Smooth muscle cell (in vitro differentiated cells): ENCODE results near the gene ERG. TPM values are rescaled to one million over a fixed set of nuclear protein-coding genes. Genes with fewer than 3 reads are reported as not detected.

ENCODE experiments used
- DNase-seq: peaks from one replicate; lab custom pipeline; 2025; ENCODE audit not compliant: unreplicated experiment; lab: John Stamatoyannopoulos, UW
- H2AFZ ChIP-seq: fragments of 200-600 bp; sonication (generic); 2 replicates; pipeline ENCODE4 v1.6.0; 2016; ENCODE audit warnings: antibody characterized with exemption, low read depth, mild to moderate bottlenecking
- H3F3A ChIP-seq: fragments of 200-600 bp; sonication (generic); 2 replicates; pipeline ENCODE4 v1.6.0; 2017; ENCODE audit warnings: antibody characterized with exemption, low read depth
- H3K27ac ChIP-seq: fragments of 200-600 bp; sonication (generic); 2 replicates; pipeline ENCODE4 v1.5.1; 2016; ENCODE audit warnings: low read depth, mild to moderate bottlenecking
- H3K27me3 ChIP-seq: fragments of 200-600 bp; sonication (generic); 2 replicates; pipeline ENCODE4 v1.6.1; 2016; ENCODE audit warnings: low read depth, mild to moderate bottlenecking
- H3K36me3 ChIP-seq: fragments of 200-600 bp; sonication (generic); 2 replicates; pipeline ENCODE4 v1.5.1; 2016; ENCODE audit warnings: low read depth
- H3K4me1 ChIP-seq: fragments of 200-600 bp; sonication (generic); 2 replicates; pipeline ENCODE4 v1.5.1; 2016; ENCODE audit warnings: low read depth
- H3K4me2 ChIP-seq: fragments of 200-600 bp; sonication (generic); 2 replicates; pipeline ENCODE4 v1.6.0; 2016; ENCODE audit warnings: mild to moderate bottlenecking
- H3K4me3 ChIP-seq: fragments of 200-600 bp; sonication (generic); 2 replicates; pipeline ENCODE4 v1.5.1; 2016; ENCODE audit warnings: mild to moderate bottlenecking
- H3K79me2 ChIP-seq: fragments of 200-600 bp; sonication (generic); 2 replicates; pipeline ENCODE4 v1.6.0; 2016; ENCODE audit warnings: low read depth, mild to moderate bottlenecking
- H3K9ac ChIP-seq: fragments of 200-600 bp; sonication (generic); 2 replicates; pipeline ENCODE4 v1.6.0; 2016; ENCODE audit warnings: low read depth
- H3K9me3 ChIP-seq: fragments of 200-600 bp; sonication (generic); replicated peaks from 2 replicates; pipeline ENCODE4 v1.5.1; 2016; ENCODE audit warnings: low read depth
- H4K20me1 ChIP-seq: fragments of 200-600 bp; sonication (generic); 2 replicates; pipeline ENCODE4 v1.6.0; 2016; ENCODE audit warnings: low read depth
- CTCF ChIP-seq: fragments of 200-600 bp; sonication (generic); IDR thresholded peaks from 2 replicates; pipeline ENCODE4 v1.5.1; 2017; ENCODE audit warnings: borderline replicate concordance, mild to moderate bottlenecking, antibody characterized with exemption; ENCODE audit not compliant: insufficient read depth, poor library complexity, severe bottlenecking
- WGBS: methylation state at CpG from one replicate; pipeline ENCODE4 v1.1.7; 2016; ENCODE audit warnings: low lambda C conversion rate; 5-methylcytosine and 5-hydroxymethylcytosine counted together
- polyA plus RNA-seq: library from polyadenylated mRNA; unstranded; fragments of >200 nt; fragmentation: Nextera tagmentation; extraction: Ambion mirVana; gene quantifications from 2 replicates; pipeline ENCODE4 v1.2.1, GENCODE V29; 2016
- total RNA-seq: library from RNA; depleted of rRNA; stranded (reverse); fragments of >200 nt; gene quantifications from 2 replicates; pipeline ENCODE4 v1.2.3, GENCODE V29; 2014

ERG gene
- total and polyA plus RNA-seq, 2 experiments from 2014 or later = 11.0 to 14.4 TPM

- H2AFZ ChIP-seq = no peak overlapping the region
- no peak overlapping the region for H3K4me3 ChIP-seq
- no peaks in the 10 kb centered on the region for H3K36me3 ChIP-seq
- no peak overlapping the region for H3K4me2 ChIP-seq
- no peaks in the 10 kb centered on the region for H4K20me1 ChIP-seq
- H3K27ac ChIP-seq = no peak overlapping the region
- H3K79me2 ChIP-seq = no peaks in the 10 kb centered on the region
- no peak for DNase-seq
- no peaks in the 10 kb centered on the region for H3K9me3 ChIP-seq
- H3K9ac ChIP-seq = no peak overlapping the region
- H3K27me3 ChIP-seq = no peaks in the 10 kb centered on the region
- 92% methylated on average over 3 of the region's 3 CpGs for WGBS
- H3K4me1 ChIP-seq = no peaks in the 10 kb centered on the region
- TF ChIP-seq CTCF = no peak
- H3F3A ChIP-seq = no peaks in the 10 kb centered on the region
These were observed 139.6 kb downstream of the ERG start for GRCh38 chr21:38358666-38359065.

- DNase-seq = no peak
- Histone ChIP-seq H3K4me1 (no peaks in the 10 kb centered on the region), H3K4me2 (no peak overlapping the region), H3K36me3 (no peaks in the 10 kb centered on the region), H3K27ac (no peak overlapping the region), H3K9ac (no peak overlapping the region), H2AFZ (no peak overlapping the region), H3K4me3 (no peak overlapping the region), H3K27me3 (no peaks in the 10 kb centered on the region), H3K79me2 (no peaks in the 10 kb centered on the region), H3K9me3 (no peaks in the 10 kb centered on the region), H3F3A (no peaks in the 10 kb centered on the region), H4K20me1 (no peaks in the 10 kb centered on the region)
- no peak for TF ChIP-seq CTCF
- WGBS = 79% methylated on average over 1 of the region's 1 CpG
These were observed 140.2 kb downstream of the ERG start for GRCh38 chr21:38358098-38358497.

GRCh38 chr21:38356883-38357625 is 141.2 kb downstream of the ERG start:
- H3K4me1 ChIP-seq = no peaks in the 10 kb centered on the region
- H3K36me3 ChIP-seq = no peaks in the 10 kb centered on the region
- no peak for DNase-seq
- no peak overlapping the region for H2AFZ ChIP-seq
- 85% methylated on average over 14 of the region's 14 CpGs for WGBS
- no peaks in the 10 kb centered on the region for H3K79me2 ChIP-seq
- no peak overlapping the region for H3K9ac ChIP-seq
- no peak overlapping the region for H3K27ac ChIP-seq
- no peaks in the 10 kb centered on the region for H3K9me3 ChIP-seq
- no peaks in the 10 kb centered on the region for H3F3A ChIP-seq
- no peak overlapping the region for H3K4me2 ChIP-seq
- no peaks in the 10 kb centered on the region for H3K27me3 ChIP-seq
- H4K20me1 ChIP-seq = no peaks in the 10 kb centered on the region
- H3K4me3 ChIP-seq = no peak overlapping the region
- TF ChIP-seq CTCF = no peak
